DMS 273 treated with DMSO at 0.1 percent for 48 hours (cell line): Measurements from ENCODE around the gene PDE4D.
"Not testable (repeated sequence)": the region's sequence is repeated elsewhere in the genome, so short reads cannot be mapped to it uniquely, and the experiment has no call there.

Experiments used
- DNase-seq: peaks from one replicate; lab custom pipeline; 2025; lab: John Stamatoyannopoulos, UW

PDE4D gene

GRCh38 chr5:59768152-59769040 lies 125.1 kb downstream of the PDE4D start:
- peak; percentile 94 for DNase-seq

DNA sequence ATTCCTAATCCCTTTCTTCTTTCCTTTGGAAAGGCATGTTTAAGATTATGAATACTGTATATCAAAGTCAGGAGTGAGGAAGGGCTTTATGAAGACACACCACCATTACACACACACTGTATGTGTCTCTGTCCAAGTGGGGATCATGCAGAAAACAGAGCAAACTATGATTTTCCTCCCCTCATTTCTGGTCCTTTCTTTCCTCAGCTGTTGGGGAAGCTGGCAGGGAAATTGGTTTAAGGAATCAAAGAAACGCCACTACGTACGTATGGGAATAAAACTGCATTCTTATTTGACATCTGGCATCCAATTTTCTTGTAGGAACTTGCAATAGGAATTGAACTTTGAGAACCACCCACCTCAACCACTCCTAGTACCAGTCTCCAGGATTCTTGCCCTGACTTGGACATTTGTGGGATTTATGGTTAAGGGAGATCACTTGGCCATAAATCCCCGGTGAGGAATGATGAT lies 125.8 kb downstream of the PDE4D start:
- DNase-seq, result no peak

- DNase-seq, result no peak
Observed at GRCh38 chr5:59767211-59767605, 126.3 kb downstream of the PDE4D start.

GRCh38 chr5:59766427-59767210 lies 126.9 kb downstream of the PDE4D start:
- no peak for DNase-seq

GRCh38 chr5:59765446-59765845 lies 128.1 kb downstream of the PDE4D start:
- DNase-seq, result no peak

- DNase-seq, result no peak
Observed at GRCh38 chr5:59764361-59764760, 129.2 kb downstream of the PDE4D start.

DNA sequence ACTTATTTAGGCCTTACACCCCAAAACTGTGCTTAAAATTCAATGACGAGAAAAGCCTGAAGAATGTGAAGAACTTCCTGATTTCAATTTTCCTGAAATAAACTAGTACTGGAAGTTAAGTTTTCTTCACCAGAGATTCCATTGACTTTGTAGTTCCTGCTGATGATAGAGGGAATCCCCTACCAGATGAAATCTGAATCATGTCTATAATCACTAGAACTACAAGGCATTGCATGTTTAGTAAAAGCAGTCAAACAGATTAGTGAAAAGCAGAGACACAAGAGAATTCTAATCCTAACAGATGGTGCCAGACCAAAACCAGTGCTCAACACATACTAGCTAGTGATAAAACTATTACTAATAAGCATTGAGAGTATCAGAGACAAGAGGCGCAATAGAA lies 130.0 kb downstream of the PDE4D start:
- no peak for DNase-seq

DNA sequence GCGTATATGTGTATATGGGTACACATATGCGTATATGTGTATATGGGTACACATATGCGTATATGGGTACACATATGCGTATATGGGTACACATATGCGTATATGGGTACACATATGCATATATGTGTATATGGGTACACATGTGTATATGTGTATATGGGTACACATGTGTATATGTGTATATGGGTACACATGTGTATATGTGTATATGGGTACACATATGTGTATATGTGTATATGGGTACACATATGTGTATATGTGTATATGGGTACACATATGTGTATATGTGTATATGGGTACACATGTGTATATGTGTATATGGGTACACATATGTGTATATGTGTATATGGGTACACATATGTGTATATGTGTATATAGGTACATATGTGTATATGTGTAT lies 131.3 kb downstream of the PDE4D start:
- DNase-seq, result not testable (repeated sequence)

DNA sequence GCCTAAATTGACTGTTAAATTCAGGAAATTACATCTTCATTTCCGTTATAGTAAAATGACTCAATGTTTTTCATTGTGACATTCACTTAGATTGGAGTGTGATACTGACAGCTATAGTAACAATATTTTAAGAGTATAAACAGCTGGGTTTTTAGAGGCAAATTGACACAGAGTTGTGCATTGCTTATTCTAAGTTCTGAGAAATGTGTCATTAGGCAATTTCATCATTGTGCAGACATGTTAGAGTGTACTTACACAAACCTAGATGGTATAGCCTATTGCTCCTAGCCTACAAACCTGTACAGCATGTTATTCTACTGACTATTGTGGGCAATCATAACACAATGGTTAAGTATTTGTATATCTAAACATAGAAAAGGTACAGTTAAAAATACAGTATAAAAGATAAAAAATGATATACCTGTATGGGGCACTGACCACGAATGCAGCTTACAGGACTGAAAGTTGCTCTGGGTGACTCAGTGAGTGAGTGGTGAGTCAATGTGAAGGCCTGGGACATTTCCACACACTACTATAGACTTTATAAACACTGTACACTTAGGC lies 132.7 kb downstream of the PDE4D start:
- DNase-seq, result no peak

- DNase-seq, result no peak
Observed at GRCh38 chr5:59759600-59760351, 133.8 kb downstream of the PDE4D start.

- no peak for DNase-seq
Observed at GRCh38 chr5:59758566-59758965, 135.0 kb downstream of the PDE4D start.

DNA sequence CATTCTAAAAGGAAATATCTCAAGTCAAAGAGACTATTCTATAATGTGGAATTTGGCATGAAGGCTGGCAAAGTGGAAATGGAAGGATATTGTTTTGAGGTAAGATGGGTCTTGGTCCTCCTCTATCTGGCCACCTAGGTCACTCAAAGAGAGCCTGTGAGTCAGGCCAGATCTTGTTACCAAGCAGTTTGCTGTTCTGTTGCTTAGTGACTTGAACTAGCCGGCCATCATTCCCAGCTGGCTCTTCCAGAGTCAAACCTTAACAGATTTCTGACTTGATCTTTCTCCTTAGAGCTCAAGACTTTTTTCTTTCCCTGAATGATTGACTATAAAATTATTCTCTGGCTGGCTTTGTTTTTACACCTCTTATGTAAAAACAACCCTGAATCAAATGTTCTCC lies 136.1 kb downstream of the PDE4D start:
- no peak for DNase-seq

DNA sequence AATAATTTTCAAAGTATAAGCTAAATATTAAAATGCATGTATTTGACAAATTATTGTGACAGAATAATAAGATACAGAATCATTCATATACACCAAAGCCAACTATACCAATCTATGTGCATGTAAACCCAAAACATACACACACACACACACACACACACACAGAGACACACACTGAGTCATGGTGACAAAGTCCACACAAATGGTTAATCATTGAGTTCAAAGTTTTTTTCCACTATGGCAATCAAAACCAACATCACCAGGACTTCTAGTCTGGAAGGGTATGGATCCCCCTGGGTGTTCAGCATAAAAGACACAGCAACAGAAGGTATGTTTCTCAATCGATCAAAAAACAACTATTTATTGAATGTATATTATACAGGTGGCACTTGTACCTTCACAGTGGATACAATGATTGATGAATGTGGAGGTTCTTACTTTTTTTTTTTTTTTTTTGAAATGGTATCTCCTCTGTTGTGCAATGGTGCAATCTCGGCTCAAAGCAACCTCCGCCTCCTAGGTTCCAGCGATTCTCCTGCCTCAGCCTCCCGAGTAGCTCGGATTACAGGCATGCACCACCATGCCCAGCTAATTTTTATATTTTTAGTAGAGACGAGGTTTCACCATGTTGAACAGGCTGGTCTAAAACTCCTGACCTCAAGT lies 137.0 kb downstream of the PDE4D start:
- DNase-seq, result no peak

DNA sequence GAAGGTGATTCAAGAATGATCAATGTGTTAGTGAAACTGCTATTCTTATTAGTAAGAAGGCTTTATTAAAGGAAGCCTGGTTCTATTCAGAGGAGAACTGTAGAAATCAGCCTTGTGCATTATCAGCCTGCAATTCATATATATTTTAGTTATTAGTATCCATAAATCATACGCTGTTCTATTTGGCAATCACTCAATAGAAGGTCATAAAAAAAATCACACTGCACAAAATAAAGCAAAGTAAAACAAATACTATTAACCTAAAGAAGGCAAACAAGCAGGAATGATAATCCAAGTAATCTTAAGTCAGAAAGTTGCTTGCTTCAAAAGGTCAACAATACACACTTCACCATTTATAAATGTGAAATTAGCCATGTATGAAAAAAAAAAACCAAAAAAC lies 138.1 kb downstream of the PDE4D start:
- DNase-seq, result no peak

GRCh38 chr5:59753599-59753998 lies 139.9 kb downstream of the PDE4D start:
- no peak for DNase-seq

- no peak for DNase-seq
Observed at GRCh38 chr5:59749782-59750520, 143.6 kb downstream of the PDE4D start.

GRCh38 chr5:59748036-59748663 lies 145.4 kb downstream of the PDE4D start:
- not testable (repeated sequence) for DNase-seq

- DNase-seq, result peak; percentile 65
Observed at GRCh38 chr5:59746241-59746765, 147.2 kb downstream of the PDE4D start.

GRCh38 chr5:59745415-59745863 lies 148.1 kb downstream of the PDE4D start:
- DNase-seq, result no peak

GRCh38 chr5:59744531-59744992 lies 149.0 kb downstream of the PDE4D start:
- DNase-seq, result no peak
